GM19438 (cell line): ENCODE results near the gene IPMK.
"Not testable (repeated sequence)": the region's sequence is repeated elsewhere in the genome, so short reads cannot be mapped to it uniquely, and the experiment has no call there.

ENCODE experiments used
- ATAC-seq: cut with Tn5 transposase; IDR thresholded peaks from one replicate; pipeline ENCODE4 v1.9.1; 2021; ENCODE audit warnings: low read depth; ENCODE audit not compliant: unreplicated experiment

Gene IPMK

DNA sequence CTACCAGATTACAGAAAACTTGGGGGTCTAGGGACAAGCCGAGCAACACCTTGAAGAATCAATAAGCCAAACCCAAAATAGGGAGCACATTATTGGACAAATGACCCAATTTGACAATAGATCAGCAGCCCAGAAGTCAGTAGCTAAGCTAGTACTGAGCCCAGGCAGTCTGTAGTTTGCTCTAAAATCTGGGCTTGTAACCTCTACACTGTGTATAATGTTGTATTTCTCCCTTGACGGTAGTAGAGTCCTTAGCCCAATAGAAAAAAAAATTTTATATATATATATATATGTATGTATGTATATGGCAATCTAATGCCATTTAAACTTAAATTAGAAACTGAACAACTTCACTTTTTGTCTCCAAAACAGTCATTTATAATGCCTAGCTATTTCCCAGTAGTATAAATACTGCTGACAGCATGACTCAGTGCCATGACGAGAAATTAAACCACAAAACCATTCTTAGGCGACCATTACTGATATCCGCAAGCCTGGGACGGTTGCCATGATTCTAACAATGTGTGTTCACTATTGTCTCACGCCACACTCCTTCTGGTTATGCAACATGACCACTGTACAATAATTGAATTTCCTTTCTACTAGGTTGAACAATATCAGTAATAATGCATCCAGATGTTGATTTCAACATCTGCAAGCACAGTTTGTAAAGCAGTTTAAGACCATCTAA, 110.5 kb downstream of the IPMK start:
- ATAC-seq = no peak

DNA sequence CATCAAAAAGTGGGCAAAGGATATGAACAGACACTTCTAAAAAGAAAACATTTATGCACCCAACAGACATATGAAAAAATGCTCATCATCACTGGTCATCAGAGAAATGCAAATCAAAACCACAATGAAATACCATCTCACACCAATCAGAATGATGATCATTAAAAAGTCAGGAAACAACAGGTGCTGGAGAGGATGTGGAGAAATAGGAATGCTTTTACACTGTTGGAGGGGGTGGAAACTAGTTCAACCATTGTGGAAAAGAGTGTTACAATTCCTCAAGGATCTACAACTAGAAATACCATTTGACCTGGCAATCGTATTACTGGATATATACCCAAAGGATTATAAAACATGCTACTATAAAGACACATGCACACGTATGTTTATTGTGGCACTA, 111.8 kb downstream of the IPMK start:
- ATAC-seq = not testable (repeated sequence)

DNA sequence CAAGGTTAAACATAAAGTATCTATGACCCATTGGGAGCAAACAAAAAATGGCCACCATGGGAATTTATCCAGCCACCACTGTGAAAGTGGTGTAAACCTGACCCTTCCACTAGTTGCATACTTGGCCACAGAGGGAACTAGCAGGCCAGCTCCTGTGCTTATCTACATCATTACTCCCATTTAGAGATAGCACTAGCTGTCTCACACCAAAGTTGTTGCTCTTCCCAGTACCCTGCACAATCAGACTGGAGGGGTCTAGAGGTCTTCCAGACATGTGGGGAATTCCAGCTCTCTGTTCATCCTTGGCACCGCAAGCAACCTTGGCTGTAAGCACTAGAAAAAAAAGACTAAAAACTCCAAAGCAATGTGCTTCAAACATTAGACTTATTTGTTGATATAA, 113.9 kb downstream of the IPMK start:
- ATAC-seq = no peak

DNA sequence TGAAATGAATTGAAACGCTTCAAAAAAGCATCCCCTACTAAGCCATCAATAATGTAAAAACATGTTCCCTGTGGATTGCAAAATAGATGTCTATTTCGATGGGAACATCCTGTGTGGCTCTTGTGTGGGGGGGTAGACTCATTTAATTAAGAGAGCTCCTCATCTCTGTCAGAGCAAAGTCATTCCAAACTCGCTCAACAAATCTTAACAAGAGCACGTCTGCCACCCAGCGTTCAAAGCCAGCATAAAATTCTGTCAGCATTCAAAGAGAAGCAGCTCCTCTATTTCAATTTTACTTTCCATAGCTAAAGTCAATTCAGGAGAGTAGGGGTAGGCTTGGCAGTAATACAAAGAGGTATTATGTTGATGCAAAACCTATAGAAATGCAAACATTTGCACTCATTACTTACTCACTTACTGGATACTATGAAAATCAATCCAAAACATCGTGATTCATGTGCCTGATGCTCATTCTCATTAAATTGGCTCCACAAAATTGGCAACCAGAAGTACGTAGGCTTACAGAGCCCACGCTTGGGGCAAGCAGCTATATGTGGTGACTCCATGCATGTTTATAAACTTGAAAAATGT, 114.9 kb downstream of the IPMK start:
- no peak for ATAC-seq

DNA sequence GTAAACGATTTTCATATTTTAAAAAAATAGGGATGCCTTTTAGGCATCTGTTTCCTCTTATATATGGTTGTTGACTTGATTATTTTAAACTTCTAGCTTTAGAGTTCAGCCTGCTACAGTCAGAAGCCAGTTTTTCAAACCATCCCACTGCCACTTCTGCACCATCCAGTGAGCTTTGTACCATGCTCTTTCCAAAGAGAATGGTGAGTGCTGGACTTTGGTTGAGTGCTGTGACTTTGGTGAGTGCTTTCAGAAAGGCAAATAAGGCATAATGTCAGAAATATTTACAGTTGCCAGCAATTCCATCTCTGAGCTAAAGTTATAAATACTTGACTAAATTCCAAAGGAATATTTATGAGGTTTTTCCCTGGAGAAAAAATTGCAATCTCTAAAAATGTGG, 117.4 kb downstream of the IPMK start:
- no peak for ATAC-seq

DNA sequence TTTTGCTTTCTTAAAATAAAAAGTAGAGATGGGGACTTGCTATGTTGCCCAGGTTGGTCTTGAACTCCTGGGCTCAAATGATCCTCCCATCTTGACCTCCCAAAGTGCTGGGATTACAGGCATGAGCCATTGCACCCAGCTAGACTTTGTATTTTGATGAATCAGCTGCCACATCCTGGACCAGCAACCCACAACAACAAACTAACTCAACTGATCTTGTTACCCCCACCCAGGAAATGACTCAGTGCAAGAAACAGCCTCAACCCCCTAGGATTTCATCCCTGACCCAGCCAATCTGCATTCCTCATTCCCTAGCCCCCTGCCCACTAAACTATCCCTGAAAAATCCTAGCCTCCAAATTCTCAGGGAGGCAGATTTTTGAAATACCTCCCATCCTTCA, 123.8 kb downstream of the IPMK start:
- no peak for ATAC-seq
